HPDE6-E6E7 (cell line): ENCODE data around the gene TPX2.

Experiments
- DNase-seq: peaks from one replicate; pipeline ENCODE4 v3.0.0; 2011; ENCODE audit warnings: missing footprints; ENCODE audit errors: extremely low spot score

Gene TPX2

GRCh38 chr20:31759836-31760518, 20.9 kb downstream of the TPX2 start:
- no peak for DNase-seq

DNA sequence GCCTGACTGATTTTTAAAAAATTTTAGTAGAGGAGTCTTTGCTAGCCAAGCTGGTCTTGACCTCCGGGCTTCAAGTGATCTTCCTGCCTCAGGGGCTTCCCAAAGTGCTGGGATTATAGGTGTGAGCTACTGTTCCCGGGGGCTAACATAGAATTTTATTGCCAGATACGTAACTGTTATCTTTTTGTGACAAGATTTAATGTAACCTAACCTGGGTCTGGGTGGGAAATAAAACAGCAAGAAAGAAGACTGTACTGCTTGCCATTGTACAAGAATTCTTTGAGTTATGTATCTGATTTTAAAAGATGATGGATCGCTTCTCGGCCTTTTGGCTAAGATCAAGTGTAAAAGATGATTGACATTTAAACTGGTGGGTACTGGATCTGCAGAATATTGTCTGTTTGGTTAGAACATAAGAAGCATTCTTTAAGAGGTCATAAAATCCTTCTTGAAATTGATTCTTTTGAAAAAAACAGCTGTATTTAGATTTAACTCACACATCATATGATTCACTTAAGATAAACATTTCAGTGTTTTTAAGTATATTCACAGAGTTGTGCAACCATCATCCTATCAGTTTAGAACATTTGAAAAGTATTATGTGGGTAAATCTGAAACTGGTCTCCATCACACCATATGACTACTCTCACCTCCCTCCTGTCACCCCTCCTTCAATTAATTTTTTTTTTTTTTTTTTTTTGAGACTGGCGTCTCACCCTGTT, 21.6 kb downstream of the TPX2 start:
- no peak for DNase-seq

GRCh38 chr20:31764641-31765305, 25.7 kb downstream of the TPX2 start:
- no peak for DNase-seq

DNA sequence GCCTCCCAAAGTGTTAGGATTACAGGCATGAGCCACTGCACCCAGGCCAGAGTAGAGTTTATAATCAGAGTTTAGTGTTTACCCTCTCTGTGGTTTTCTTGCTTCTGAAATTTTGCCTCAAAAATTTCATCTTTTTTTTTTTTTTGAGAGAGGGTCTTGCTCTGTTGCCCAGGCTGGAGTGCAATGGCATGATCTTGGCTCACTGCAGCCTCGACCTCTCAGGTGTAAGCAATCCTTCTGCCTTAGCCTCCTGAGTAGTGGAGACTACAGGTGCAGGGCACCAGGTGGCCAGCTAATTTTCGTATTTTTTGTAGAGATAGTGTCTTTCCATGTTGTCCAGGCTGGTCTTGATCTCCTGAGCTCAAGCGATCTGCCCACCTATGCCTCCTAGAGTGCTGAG, 28.7 kb downstream of the TPX2 start:
- DNase-seq, result no peak

GRCh38 chr20:31769681-31770080, 30.6 kb downstream of the TPX2 start:
- DNase-seq, result no peak

GRCh38 chr20:31770243-31770642, 31.2 kb downstream of the TPX2 start:
- DNase-seq, result no peak

- DNase-seq, result no peak
Measured at GRCh38 chr20:31774408-31774807, 35.3 kb downstream of the TPX2 start.

DNA sequence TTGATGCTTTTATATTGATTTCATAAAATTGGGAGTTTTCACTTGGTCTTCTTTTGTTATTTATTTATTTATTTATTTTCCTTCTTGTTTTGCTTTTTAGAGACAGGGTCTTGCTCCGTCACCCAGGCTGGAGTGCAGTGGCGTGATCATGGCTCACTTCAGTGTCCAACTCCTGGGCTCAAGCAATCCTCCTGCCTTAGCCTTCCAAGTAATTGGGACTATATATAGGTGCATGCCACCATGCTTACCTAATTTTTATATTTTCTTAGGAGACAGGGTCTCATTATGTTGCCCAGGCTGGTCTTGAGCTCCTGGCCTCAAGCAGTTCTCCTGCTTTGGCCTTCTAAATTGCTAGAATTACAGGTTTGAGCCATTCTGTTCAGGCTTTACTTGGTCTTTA, 41.7 kb downstream of the TPX2 start:
- no peak for DNase-seq

DNA sequence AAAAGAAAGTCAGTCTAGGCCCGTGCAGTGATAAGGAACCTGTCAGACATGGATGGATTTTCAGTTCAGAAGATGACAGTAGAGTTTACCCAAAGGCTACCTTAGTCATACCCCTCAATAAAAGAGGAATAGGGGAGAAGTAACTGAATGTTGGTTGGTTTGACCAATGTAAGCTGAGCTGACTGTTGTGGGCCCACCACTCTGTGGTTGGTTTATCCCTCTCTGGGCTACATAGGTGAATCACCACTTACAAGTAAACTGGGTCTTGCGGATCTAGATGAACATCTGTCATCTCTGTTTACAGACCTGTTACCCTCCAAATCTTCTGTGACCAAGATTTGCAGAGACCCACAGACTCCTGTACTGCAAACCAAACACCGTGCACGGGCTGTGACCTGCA, 42.9 kb downstream of the TPX2 start:
- DNase-seq, result no peak

DNA sequence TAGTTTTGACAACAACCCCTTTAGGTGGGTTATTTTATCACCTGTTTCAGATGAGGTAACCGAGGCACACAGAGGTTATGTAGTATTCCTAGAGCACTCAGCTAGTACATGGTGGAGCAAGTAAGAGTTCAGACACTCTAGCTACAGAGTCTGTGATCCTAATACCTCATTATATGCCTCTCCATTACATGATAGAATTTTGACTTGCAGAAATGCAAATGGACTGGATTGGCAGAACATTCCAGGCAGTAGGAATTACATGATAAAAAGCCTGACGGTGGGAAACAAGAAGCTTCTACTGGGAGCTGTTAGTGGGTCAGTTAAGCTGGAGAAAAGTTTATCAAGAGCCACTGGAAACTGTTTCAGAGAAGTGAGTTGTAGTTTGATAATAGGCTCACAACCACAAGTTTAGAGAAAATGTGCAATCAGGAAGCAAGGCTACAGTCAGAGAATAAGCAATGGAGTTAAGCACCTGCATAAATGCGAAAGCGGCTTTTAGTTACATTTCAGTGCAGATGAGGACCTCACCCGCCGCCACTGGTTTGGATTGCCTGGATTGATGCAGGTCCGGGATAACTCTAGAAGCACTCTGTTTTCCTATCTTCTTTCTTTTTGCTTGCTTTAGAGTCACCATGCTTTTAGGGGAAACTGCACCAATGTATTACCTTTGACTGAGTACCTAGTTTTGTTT, 45.4 kb downstream of the TPX2 start:
- no peak for DNase-seq

GRCh38 chr20:31785089-31785488, 46.0 kb downstream of the TPX2 start:
- DNase-seq, result no peak

DNA sequence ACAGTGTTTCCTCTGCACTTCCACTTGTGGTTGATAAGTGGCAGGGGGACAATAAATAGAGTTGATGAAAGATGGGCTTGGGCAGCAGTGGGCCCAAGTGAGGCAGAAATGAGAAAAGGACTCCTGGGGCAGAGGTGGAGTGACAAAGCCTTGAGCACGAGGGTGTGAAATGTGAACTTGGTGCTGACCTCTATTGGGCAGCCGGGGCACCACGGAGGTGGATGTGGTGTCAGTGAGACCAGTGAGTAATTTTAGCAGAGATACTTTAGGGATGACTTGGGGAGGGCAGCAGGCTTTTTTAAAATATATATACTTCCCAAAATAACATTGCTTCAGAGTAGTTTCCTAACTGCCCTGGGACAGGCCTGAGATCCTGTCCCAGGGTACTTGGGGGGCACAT, 49.5 kb downstream of the TPX2 start:
- DNase-seq, result no peak

DNA sequence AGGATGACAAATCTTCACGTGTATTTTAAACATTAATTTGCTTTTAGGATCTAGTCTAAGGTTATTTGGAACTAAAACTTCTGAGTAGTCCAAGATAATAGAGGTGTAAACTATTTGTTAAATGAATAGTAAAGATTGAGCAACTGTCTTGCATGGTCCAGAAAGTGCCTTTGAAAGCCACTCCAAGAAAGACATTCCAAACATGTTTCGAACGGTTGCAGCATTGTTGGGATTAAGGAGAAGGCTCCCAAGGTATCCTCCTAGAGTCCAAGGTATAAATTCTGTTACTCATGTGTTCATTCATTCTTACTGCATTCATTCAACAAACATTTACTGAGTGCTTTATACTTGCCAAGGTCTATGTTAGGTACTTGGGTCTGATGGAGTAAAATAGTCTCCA, 51.3 kb downstream of the TPX2 start:
- no peak for DNase-seq

DNA sequence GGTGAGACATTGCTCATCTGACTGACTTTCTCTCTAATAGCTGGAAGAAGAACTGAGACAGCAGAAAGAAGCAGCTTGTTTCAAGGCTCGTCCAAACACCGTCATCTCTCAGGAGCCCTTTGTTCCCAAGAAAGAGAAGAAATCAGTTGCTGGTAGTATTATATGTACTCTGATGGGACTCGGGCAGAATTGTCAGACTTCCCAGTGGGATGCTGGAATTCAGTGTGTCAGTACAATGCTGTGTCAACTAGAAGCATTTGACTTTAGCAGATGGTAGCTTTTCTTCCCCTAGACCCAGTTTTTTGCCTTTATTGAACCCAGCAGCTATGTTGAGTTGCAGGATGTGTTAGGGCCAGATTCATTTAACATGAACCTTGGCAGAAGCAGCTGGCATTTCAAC, 58.3 kb downstream of the TPX2 start:
- no peak for DNase-seq

DNA sequence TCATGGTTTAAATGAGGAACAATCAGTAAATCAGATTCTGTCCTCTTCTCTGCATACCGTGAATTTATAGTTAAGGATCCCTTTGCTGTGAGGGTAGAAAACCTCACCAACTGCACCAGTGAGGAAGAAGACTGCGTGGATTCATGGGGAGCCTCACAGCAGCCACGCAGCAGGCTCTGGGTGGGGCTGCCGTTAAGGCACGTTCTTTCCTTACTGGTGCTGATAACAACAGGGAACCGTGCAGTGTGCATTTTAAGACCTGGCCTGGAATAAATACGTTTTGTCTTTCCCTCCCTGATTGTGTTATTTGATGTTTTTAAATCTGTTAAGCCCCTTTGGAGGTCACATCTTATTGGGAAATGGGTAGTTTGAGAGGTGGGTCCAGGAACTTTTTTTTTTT, 62.4 kb downstream of the TPX2 start:
- DNase-seq, result no peak

- DNase-seq, result no peak
Measured at GRCh38 chr20:31803552-31804291, 64.6 kb downstream of the TPX2 start.

GRCh38 chr20:31806564-31807355, 67.7 kb downstream of the TPX2 start:
- no peak for DNase-seq

GRCh38 chr20:31808481-31808880, 69.4 kb downstream of the TPX2 start:
- no peak for DNase-seq

GRCh38 chr20:31809661-31810060, 70.6 kb downstream of the TPX2 start:
- DNase-seq, result no peak

DNA sequence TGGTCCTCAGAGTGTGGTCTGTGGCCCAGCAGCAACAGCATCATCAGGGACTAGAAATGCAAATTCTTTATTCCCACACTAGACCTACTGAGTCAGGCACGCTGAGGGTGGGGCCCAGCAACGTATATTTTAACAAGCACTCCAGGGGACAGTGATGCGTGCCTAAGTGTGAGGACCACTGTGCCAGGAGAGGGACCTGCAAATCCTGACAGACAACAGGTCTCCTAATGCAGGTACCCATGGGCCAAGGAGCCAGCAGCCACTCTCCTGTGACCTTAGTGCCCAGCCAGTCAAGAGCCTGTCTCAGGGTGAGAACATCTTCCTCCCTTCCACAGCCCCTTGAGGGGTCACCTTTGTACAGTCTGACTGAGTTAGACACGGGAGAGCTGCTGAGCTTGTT, 72.1 kb downstream of the TPX2 start:
- DNase-seq, result no peak
